ENCODE data around the gene XRCC4. TPM values are rescaled to one million over a fixed set of nuclear protein-coding genes. Genes with fewer than 3 reads are reported as not detected.

The XRCC4 gene
- total RNA-seq, 2 donors from 2014 or later = 10.6 to 17.3 TPM

DNA sequence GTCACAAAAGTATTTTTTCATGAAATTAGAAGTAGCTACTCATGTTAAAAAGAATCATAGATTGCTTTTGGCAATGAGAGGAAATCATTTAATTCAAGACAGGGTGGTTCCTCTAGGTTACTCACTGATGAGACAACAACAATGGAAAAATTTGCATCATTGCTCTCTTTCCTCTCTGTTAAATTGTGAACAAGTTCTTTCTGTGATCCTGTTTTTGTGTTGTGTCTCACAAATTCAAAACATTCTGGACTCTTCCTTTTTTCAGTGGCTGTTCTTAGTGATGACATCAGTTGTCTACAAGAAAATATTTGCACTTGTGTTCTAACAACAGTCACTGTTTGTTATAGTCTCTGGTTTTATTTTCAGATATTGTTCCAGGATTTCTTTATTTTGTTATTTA is 95.3 kb downstream of the XRCC4 start:
- Mint-ChIP-seq H3K9me3 (no peaks in the 10 kb centered on the region), H3K27ac (no peak overlapping the region), H3K4me3 (no peak overlapping the region), H3K36me3 (ENCODE audit: low read depth) (no peaks in the 10 kb centered on the region), H3K4me1 (peaks cover 9% of the 10 kb centered on the region), H3K27me3 (ENCODE audit: insufficient read depth) (peaks cover 15% of the 10 kb centered on the region)
- no peaks in the 10 kb centered on the region for H3K9me3 ChIP-seq (ENCODE audit: control insufficient read depth, low read length)
- H3K4me1 ChIP-seq (ENCODE audit: control insufficient read depth, insufficient read depth, low read length) = no peaks in the 10 kb centered on the region
- no peak overlapping the region for H3K4me3 ChIP-seq (ENCODE audit: low read length)
- no peak overlapping the region for H3K27ac ChIP-seq (ENCODE audit: low read depth, low read length)
- peaks cover 26% of the 10 kb centered on the region for H3K27me3 ChIP-seq (ENCODE audit: control insufficient read depth, insufficient read depth, low read length, poor library complexity, severe bottlenecking)
- TF ChIP-seq, protein P1, sequence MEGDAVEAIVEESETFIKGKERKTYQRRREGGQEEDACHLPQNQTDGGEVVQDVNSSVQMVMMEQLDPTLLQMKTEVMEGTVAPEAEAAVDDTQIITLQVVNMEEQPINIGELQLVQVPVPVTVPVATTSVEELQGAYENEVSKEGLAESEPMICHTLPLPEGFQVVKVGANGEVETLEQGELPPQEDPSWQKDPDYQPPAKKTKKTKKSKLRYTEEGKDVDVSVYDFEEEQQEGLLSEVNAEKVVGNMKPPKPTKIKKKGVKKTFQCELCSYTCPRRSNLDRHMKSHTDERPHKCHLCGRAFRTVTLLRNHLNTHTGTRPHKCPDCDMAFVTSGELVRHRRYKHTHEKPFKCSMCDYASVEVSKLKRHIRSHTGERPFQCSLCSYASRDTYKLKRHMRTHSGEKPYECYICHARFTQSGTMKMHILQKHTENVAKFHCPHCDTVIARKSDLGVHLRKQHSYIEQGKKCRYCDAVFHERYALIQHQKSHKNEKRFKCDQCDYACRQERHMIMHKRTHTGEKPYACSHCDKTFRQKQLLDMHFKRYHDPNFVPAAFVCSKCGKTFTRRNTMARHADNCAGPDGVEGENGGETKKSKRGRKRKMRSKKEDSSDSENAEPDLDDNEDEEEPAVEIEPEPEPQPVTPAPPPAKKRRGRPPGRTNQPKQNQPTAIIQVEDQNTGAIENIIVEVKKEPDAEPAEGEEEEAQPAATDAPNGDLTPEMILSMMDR (conservative IDR thresholded peaks at IDR 0.05) = no peak
- no peak for DNase-seq
- no peak overlapping the region for H3K9ac ChIP-seq (ENCODE audit: extremely low read depth, low read length, poor library complexity, severe bottlenecking)
- H3K36me3 ChIP-seq (ENCODE audit: control insufficient read depth, insufficient read depth, low read length) = no peaks in the 10 kb centered on the region

DNA sequence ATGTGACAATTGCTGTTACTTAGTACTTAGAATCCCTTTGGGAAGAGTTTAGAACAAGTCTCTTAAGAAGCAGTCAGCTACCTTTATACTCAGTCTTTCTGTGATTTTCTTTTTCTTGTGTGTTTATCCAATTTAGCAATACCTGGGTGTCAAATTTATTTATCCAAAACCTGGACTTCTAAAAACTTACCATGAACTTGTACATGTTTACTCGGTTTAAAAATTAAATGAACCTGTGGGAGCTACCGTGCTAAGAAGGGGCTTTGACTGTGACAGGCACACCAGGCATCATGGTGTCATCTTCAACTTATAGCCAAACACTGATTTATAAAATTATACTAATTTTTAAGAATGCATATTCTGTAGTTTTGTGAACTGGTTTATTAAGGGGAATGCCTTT is 96.5 kb downstream of the XRCC4 start:
- Histone ChIP-seq H3K36me3 (ENCODE audit: control insufficient read depth, insufficient read depth, low read length) (no peaks in the 10 kb centered on the region), H3K4me3 (ENCODE audit: low read length) (no peak overlapping the region), H3K4me1 (ENCODE audit: control insufficient read depth, insufficient read depth, low read length) (no peaks in the 10 kb centered on the region), H3K27ac (ENCODE audit: low read depth, low read length) (no peak overlapping the region), H3K27me3 (ENCODE audit: control insufficient read depth, insufficient read depth, low read length, poor library complexity, severe bottlenecking) (peaks cover 30% of the 10 kb centered on the region), H3K9ac (ENCODE audit: extremely low read depth, low read length, poor library complexity, severe bottlenecking) (no peak overlapping the region), H3K9me3 (ENCODE audit: control insufficient read depth, low read length) (no peaks in the 10 kb centered on the region)
- no peak for DNase-seq
- Mint-ChIP-seq H3K27ac (no peak overlapping the region), H3K9me3 (no peaks in the 10 kb centered on the region), H3K4me1 (peaks cover 8% of the 10 kb centered on the region), H3K27me3 (ENCODE audit: insufficient read depth) (peaks cover 15% of the 10 kb centered on the region), H3K36me3 (ENCODE audit: low read depth) (no peaks in the 10 kb centered on the region), H3K4me3 (no peak overlapping the region)
- TF ChIP-seq, protein P1 (conservative IDR thresholded peaks at IDR 0.05) = no peak
- 94 to 100% methylated on average over 2 of the region's 2 CpGs for WGBS, 2 experiments (ENCODE audit: insufficient coverage in 1 of 2, insufficient read length in 1 of 2)

DNA sequence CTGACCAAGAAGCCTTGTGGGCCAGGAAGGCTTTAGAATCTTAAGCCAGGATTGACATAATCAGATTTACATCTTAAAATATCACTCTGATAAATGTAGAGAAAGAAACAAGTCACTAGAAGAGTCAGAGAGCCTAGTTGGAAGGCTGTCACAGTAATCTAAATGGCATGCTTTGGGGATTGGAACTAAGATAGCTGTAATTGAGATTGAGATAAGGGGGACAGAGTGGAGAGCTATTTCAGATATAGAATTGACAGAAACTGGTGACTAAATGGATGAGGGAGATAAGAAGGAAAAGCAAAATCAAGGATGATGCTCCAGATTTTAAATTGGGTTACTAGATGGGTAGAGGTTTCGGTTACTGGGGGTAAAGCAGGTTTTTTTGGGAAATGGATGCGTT is 100.5 kb downstream of the XRCC4 start:
- Histone ChIP-seq H3K9me3 (ENCODE audit: control insufficient read depth, low read length) (no peaks in the 10 kb centered on the region), H3K36me3 (ENCODE audit: control insufficient read depth, insufficient read depth, low read length) (no peaks in the 10 kb centered on the region), H3K9ac (ENCODE audit: extremely low read depth, low read length, poor library complexity, severe bottlenecking) (no peak overlapping the region), H3K27ac (ENCODE audit: low read depth, low read length) (no peak overlapping the region), H3K4me3 (ENCODE audit: low read length) (no peak overlapping the region), H3K27me3 (ENCODE audit: control insufficient read depth, insufficient read depth, low read length, poor library complexity, severe bottlenecking) (peaks cover 24% of the 10 kb centered on the region), H3K4me1 (ENCODE audit: control insufficient read depth, insufficient read depth, low read length) (peaks cover 4% of the 10 kb centered on the region)
- Mint-ChIP-seq H3K36me3 (ENCODE audit: low read depth) (no peaks in the 10 kb centered on the region), H3K27me3 (ENCODE audit: insufficient read depth) (peaks cover 15% of the 10 kb centered on the region), H3K9me3 (no peaks in the 10 kb centered on the region), H3K27ac (no peak overlapping the region), H3K4me1 (peaks cover 14% of the 10 kb centered on the region), H3K4me3 (no peak overlapping the region)
- WGBS, 2 experiments (ENCODE audit: insufficient coverage in 1 of 2, insufficient read length in 1 of 2) = 91 to 94% methylated on average over 2 of the region's 2 CpGs
- DNase-seq = no peak
- TF ChIP-seq, protein P1 (conservative IDR thresholded peaks at IDR 0.05) = no peak

Measured in endodermal cell (in vitro differentiated cells).